ENCODE results near the gene KRTAP10-9. TPM values are rescaled to one million over a fixed set of nuclear protein-coding genes. Genes with fewer than 3 reads are reported as not detected.

KRTAP10-9 gene
- total and polyA plus RNA-seq, 2 donors (not counting 1 experiment from before 2014, with no cell fraction given): not detected

DNA sequence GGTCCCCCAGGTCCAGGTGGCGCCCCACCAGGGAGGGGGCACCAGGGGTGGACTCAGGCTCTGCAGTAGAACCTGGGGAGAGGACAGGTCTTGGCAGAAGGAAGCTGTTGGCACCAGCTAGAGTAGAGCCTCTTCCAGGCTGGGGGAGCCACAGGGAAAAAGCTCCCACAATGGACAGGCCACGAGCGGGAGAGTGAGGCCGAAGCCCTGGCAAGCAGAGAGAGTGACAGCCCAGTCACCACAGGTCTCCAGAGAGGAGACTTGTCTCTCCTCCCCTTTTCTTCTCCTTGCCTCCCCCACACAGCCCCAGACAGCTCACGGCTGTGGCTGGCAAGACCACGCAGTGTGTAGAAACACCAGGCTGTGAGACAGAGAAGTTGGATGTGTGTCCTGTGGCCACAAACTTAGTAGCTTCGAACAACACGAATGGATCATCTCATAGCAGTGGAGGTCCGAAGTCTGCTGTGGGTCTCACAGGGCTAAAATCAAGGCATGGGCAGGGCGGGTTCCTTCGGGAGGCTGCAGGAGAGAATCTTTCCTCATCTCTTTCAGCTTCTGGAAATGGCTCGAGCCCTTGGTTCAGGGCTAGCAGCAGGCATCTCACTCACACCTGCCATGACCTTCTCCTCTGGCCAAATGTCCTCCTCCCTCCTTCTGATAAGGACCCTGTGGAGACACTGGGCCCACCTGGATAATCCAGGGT lies 24.2 kb downstream of the KRTAP10-9 start:
- H3K27ac ChIP-seq (ENCODE audit: insufficient read depth, low read length): no peak overlapping the region
- no peaks in the 10 kb centered on the region for H3K4me1 ChIP-seq (ENCODE audit: control insufficient read depth, extremely low read depth, insufficient read depth, low read length)
- no peaks in the 10 kb centered on the region for H3K79me2 ChIP-seq (ENCODE audit: control insufficient read depth, insufficient read depth, low read length)
- DNase-seq (ENCODE audit: low read depth in 2 of 2): no peak
- no peak overlapping the region for H3K4me2 ChIP-seq (ENCODE audit: extremely low read depth, insufficient read depth, low read length)
- no peaks in the 10 kb centered on the region for H3K9me3 ChIP-seq (ENCODE audit: control insufficient read depth, insufficient read depth, low read depth, low read length)
- H3K27me3 ChIP-seq (ENCODE audit: control insufficient read depth, insufficient read depth, low read length): no peaks in the 10 kb centered on the region
- no peaks in the 10 kb centered on the region for H3K36me3 ChIP-seq (ENCODE audit: control insufficient read depth, insufficient read depth, low read length)
- H4K20me1 ChIP-seq (ENCODE audit: control insufficient read depth, extremely low read depth, insufficient read depth, low read length): no peaks in the 10 kb centered on the region
- H3K9ac ChIP-seq (ENCODE audit: insufficient read depth, low read length): no peak overlapping the region
- TF ChIP-seq, protein P1, sequence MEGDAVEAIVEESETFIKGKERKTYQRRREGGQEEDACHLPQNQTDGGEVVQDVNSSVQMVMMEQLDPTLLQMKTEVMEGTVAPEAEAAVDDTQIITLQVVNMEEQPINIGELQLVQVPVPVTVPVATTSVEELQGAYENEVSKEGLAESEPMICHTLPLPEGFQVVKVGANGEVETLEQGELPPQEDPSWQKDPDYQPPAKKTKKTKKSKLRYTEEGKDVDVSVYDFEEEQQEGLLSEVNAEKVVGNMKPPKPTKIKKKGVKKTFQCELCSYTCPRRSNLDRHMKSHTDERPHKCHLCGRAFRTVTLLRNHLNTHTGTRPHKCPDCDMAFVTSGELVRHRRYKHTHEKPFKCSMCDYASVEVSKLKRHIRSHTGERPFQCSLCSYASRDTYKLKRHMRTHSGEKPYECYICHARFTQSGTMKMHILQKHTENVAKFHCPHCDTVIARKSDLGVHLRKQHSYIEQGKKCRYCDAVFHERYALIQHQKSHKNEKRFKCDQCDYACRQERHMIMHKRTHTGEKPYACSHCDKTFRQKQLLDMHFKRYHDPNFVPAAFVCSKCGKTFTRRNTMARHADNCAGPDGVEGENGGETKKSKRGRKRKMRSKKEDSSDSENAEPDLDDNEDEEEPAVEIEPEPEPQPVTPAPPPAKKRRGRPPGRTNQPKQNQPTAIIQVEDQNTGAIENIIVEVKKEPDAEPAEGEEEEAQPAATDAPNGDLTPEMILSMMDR (conservative IDR thresholded peaks at IDR 0.05 in 1 of 2, IDR thresholded peaks at IDR 0.05 in 1 of 2; ENCODE audit: low read depth in 1 of 2, low read length in 2 of 2): no peak
- no peak for TF ChIP-seq EZH2 (IDR thresholded peaks at IDR 0.05; ENCODE audit: low read length, missing control alignments)
- no peak overlapping the region for H3K4me3 ChIP-seq (replicated peaks in 1 of 4; ENCODE audit: control extremely low read depth in 1 of 4, insufficient read depth in 1 of 4, low read depth in 3 of 4, low read length in 4 of 4)
- no peak overlapping the region for H2AFZ ChIP-seq (ENCODE audit: low read length)

DNA sequence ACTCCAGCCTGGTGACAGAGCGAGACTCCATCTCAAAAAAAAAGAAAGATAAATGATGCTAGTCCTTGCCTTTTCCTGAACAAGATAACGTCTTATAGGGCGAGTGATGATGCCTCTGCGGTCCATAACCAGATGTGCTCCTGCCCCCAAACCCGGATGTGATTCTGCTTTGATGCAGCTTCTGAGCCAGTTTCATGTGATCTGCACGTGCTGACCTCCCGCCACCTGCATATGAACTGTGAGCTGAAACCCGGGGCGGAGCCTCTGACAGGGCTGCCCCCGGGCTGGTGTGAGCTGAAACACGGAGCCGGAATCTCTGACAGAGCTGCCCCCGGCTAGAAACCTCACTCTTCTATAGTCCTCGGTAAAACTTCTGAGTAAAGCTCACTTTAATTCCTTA lies 26.2 kb downstream of the KRTAP10-9 start:
- TF ChIP-seq EZH2 (IDR thresholded peaks at IDR 0.05; ENCODE audit: low read length, missing control alignments): no peak
- TF ChIP-seq, protein P1 (conservative IDR thresholded peaks at IDR 0.05 in 1 of 2, IDR thresholded peaks at IDR 0.05 in 1 of 2; ENCODE audit: low read depth in 1 of 2, low read length in 2 of 2): no peak
- H2AFZ ChIP-seq (ENCODE audit: low read length): no peak overlapping the region
- no peak overlapping the region for H3K4me3 ChIP-seq (replicated peaks in 1 of 4; ENCODE audit: control extremely low read depth in 1 of 4, insufficient read depth in 1 of 4, low read depth in 3 of 4, low read length in 4 of 4)
- no peak for DNase-seq (ENCODE audit: low read depth in 2 of 2)
- H3K27me3 ChIP-seq (ENCODE audit: control insufficient read depth, insufficient read depth, low read length): no peaks in the 10 kb centered on the region
- H4K20me1 ChIP-seq (ENCODE audit: control insufficient read depth, extremely low read depth, insufficient read depth, low read length): no peaks in the 10 kb centered on the region
- H3K4me1 ChIP-seq (ENCODE audit: control insufficient read depth, extremely low read depth, insufficient read depth, low read length): no peaks in the 10 kb centered on the region
- no peak overlapping the region for H3K4me2 ChIP-seq (ENCODE audit: extremely low read depth, insufficient read depth, low read length)
- no peak overlapping the region for H3K27ac ChIP-seq (ENCODE audit: insufficient read depth, low read length)
- H3K36me3 ChIP-seq (ENCODE audit: control insufficient read depth, insufficient read depth, low read length): no peaks in the 10 kb centered on the region
- no peak overlapping the region for H3K9ac ChIP-seq (ENCODE audit: insufficient read depth, low read length)
- no peaks in the 10 kb centered on the region for H3K79me2 ChIP-seq (ENCODE audit: control insufficient read depth, insufficient read depth, low read length)
- no peaks in the 10 kb centered on the region for H3K9me3 ChIP-seq (ENCODE audit: control insufficient read depth, insufficient read depth, low read depth, low read length)

DNA sequence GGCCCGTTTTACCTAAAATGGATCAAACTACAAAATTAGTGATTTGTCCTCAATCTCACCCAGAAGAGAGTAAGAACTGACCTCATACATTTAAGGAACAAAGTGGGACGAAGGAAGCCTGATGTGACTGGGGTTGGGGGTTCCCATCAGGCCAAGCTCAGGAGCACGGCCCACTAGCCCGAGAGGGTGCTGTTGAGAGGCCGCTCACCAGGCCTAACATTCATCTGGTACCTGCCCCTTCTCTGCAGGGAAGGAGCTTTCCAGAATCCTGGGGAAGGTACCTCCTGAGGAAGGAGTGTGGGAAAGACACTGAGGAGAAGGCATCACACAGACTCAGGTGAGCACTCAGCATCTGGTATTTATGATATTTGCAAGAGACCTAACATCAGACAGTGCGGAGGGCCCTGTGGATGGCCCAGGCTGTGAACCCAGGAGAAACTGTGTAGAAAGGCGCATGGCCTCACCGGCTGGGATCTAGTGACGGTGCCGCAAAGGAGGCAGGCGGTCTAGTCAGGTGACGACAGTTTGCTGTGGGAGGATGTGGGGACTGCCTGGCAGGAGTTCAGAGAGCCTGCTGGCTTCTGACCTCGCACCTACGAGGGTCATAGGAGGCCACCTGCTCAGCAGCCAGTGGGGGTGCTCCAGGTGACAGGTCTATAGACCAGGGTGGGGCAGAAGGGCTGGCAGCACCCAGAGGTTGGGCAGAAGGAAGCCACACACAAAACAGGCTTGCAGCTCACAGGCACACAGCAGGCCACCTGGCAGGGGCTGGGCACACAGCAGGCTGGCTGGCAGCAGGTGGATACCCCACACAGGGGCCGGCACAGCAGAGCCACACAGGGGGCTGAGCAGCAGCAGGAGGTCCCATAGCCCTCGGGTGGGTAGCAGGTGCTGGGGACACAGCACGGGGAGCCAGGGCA lies 27.0 kb downstream of the KRTAP10-9 start:
- H3K36me3 ChIP-seq (ENCODE audit: control insufficient read depth, insufficient read depth, low read length): no peaks in the 10 kb centered on the region
- no peak overlapping the region for H3K4me2 ChIP-seq (ENCODE audit: extremely low read depth, insufficient read depth, low read length)
- DNase-seq (ENCODE audit: low read depth in 2 of 2): no peak
- no peak overlapping the region for H3K4me3 ChIP-seq (replicated peaks in 1 of 4; ENCODE audit: control extremely low read depth in 1 of 4, insufficient read depth in 1 of 4, low read depth in 3 of 4, low read length in 4 of 4)
- no peaks in the 10 kb centered on the region for H4K20me1 ChIP-seq (ENCODE audit: control insufficient read depth, extremely low read depth, insufficient read depth, low read length)
- no peak overlapping the region for H3K27ac ChIP-seq (ENCODE audit: insufficient read depth, low read length)
- no peaks in the 10 kb centered on the region for H3K27me3 ChIP-seq (ENCODE audit: control insufficient read depth, insufficient read depth, low read length)
- no peak overlapping the region for H2AFZ ChIP-seq (ENCODE audit: low read length)
- H3K9ac ChIP-seq (ENCODE audit: insufficient read depth, low read length): no peak overlapping the region
- TF ChIP-seq, protein P1 (conservative IDR thresholded peaks at IDR 0.05 in 1 of 2, IDR thresholded peaks at IDR 0.05 in 1 of 2; ENCODE audit: low read depth in 1 of 2, low read length in 2 of 2): no peak
- no peak for TF ChIP-seq EZH2 (IDR thresholded peaks at IDR 0.05; ENCODE audit: low read length, missing control alignments)
- no peaks in the 10 kb centered on the region for H3K9me3 ChIP-seq (ENCODE audit: control insufficient read depth, insufficient read depth, low read depth, low read length)
- no peaks in the 10 kb centered on the region for H3K79me2 ChIP-seq (ENCODE audit: control insufficient read depth, insufficient read depth, low read length)
- no peaks in the 10 kb centered on the region for H3K4me1 ChIP-seq (ENCODE audit: control insufficient read depth, extremely low read depth, insufficient read depth, low read length)

Measured in fibroblast of lung (primary cell).